Measurements from ENCODE around the gene CNPY1. TPM values are rescaled to one million over a fixed set of nuclear protein-coding genes. Genes with fewer than 3 reads are reported as not detected.

Gene CNPY1
- total and polyA plus RNA-seq, 2 of the 8 experiments (the other 6 are each of a cell fraction or from before 2014, with no cell fraction given): not detected

DNA sequence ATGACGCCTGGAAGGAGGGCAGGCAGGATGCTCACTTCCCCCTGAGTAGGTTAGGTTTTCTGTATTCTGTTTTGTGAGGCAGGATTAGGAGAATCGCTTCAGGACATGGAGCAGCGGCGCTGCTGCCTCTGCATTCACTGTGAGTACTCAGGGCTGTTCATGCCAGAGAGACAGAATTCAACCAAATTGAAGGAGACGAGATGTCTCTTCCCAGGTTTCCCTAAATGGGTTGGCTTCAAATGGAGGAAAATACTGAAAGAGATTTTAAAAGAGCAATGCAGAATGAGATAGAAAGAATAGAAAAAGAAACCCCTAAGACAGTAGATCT lies 21.9 kb upstream of the CNPY1 start:
- H2BK15ac ChIP-seq (ENCODE audit: low read length): no peak overlapping the region
- H4K8ac ChIP-seq (ENCODE audit: extremely low read depth, insufficient read depth, low read length): no peak overlapping the region
- H3K4ac ChIP-seq (replicated peaks; ENCODE audit: insufficient read length, low read depth, low read length): no peak overlapping the region
- H3K9ac ChIP-seq (replicated peaks in 1 of 4; ENCODE audit: extremely low read depth in 1 of 4, low read depth in 3 of 4, low read length in 3 of 4): no peak overlapping the region
- TF ChIP-seq RNF2 (IDR thresholded peaks at IDR 0.05; ENCODE audit: borderline replicate concordance, low read depth, low read length, missing control alignments, poor library complexity, severe bottlenecking) (no peak), CREB1 (IDR thresholded peaks at IDR 0.05) (no peak), SP2 (IDR thresholded peaks at IDR 0.05; ENCODE audit: low read length) (no peak)
- no peak overlapping the region for H3K18ac ChIP-seq (ENCODE audit: extremely low read depth, low read length)
- H2AK5ac ChIP-seq (ENCODE audit: low read depth, low read length): no peak overlapping the region
- H3K27ac ChIP-seq (ENCODE audit: low read depth, low read length): no peak overlapping the region
- no peak overlapping the region for H3K4me2 ChIP-seq (ENCODE audit: insufficient read depth in 1 of 2, low read depth in 2 of 2, low read length in 2 of 2)
- no peak for DNase-seq (ENCODE audit: low read depth in 1 of 2, low spot score in 2 of 2)
- H3K79me2 ChIP-seq (ENCODE audit: control insufficient read depth in 1 of 2, insufficient read depth in 2 of 2, low read length in 2 of 2): no peaks in the 10 kb centered on the region
- H3K79me1 ChIP-seq (ENCODE audit: low read depth, low read length): no peaks in the 10 kb centered on the region; the same call in 1 of the 2 replicates
- H2BK12ac ChIP-seq (ENCODE audit: low read depth, low read length): no peak overlapping the region
- no peak overlapping the region for H2BK20ac ChIP-seq (ENCODE audit: low read length)
- H4K20me1 ChIP-seq (replicated peaks in 1 of 2; ENCODE audit: control insufficient read depth in 1 of 2, insufficient read depth in 2 of 2, low read length in 2 of 2): no peaks in the 10 kb centered on the region
- ChIA-PET POLR2A (ENCODE audit: partially characterized antibody) (interaction anchor here (1.2 kb wide), 1 partner anchor 26 kb away, joined by 3 read pairs; no protein-coding TSS in a partner anchor), CTCF (ENCODE audit: partially characterized antibody) (interaction anchor here (1.2 to 1.5 kb wide), 2 partner anchors 16 to 26 kb away, joined by 3 to 5 read pairs; no protein-coding TSS in a partner anchor)
- no peak overlapping the region for H3K4me3 ChIP-seq (ENCODE audit: extremely low read depth in 1 of 4, insufficient read depth in 2 of 4, low read depth in 3 of 4, low read length in 4 of 4)
- H3K23me2 ChIP-seq (ENCODE audit: low read depth, low read length): no peaks in the 10 kb centered on the region
- no peaks in the 10 kb centered on the region for H3K27me3 ChIP-seq (replicated peaks in 1 of 4; ENCODE audit: control insufficient read depth in 3 of 4, extremely low read depth in 1 of 4, insufficient read depth in 3 of 4, low read length in 3 of 4)
- no peak overlapping the region for H4K5ac ChIP-seq (ENCODE audit: insufficient read length, low read depth, low read length)
- peaks cover 0 to 6% (median 1%) of the 10 kb centered on the region in 4 experiments; a peak in 3 of 7 replicates for H3K4me1 ChIP-seq (replicated peaks in 1 of 4; ENCODE audit: control insufficient read depth in 3 of 4, insufficient read depth in 4 of 4, low read length in 3 of 4)
- 82% methylated on average over 5 of the region's 5 CpGs; no CpG with 5 or more reads in 1 of the 2 experiments for WGBS, 2 experiments (ENCODE audit: extremely low coverage in 1 of 2, insufficient coverage in 1 of 2, insufficient read length in 1 of 2, insufficient replicate concordance in 2 of 2, low coverage in 1 of 2, low lambda C conversion rate in 2 of 2, missing lambda C conversion rate in 1 of 2)
- no peaks in the 10 kb centered on the region for H3K36me3 ChIP-seq (ENCODE audit: control insufficient read depth in 2 of 4, insufficient read depth in 4 of 4, low read length in 3 of 4)
- no peak for FAIRE-seq
- no peak overlapping the region for H3K14ac ChIP-seq (ENCODE audit: insufficient read length)
- no peak overlapping the region for H4K91ac ChIP-seq (replicated peaks; ENCODE audit: insufficient read length, low read length)
- H2BK120ac ChIP-seq (replicated peaks; ENCODE audit: low read depth, low read length): no peak overlapping the region
- H2BK5ac ChIP-seq (ENCODE audit: low read depth, low read length): no peak overlapping the region
- no peak overlapping the region for H3K56ac ChIP-seq (replicated peaks; ENCODE audit: insufficient read length, low read depth, low read length)
- no peak overlapping the region for H3K23ac ChIP-seq (ENCODE audit: insufficient read length)
- no peaks in the 10 kb centered on the region for H3K9me3 ChIP-seq (ENCODE audit: insufficient read depth in 2 of 2, low read depth in 1 of 2, low read length in 1 of 2)
- no peak overlapping the region for H2AFZ ChIP-seq (ENCODE audit: low read length)

Measured in H1 (cell line).